Keratinocyte (primary cell): ENCODE results near the gene DNAH8. TPM values are rescaled to one million over a fixed set of nuclear protein-coding genes. Genes with fewer than 3 reads are reported as not detected.

Experiments
- DNase-seq: peaks from one replicate; pipeline ENCODE4 v3.0.0-alpha.2; 2011; ENCODE audit warnings: low read depth, missing footprints, low spot score
- FAIRE-seq: peaks from 2 replicates; lab custom pipeline; 2011; peaks lifted over from hg19 to GRCh38; lab: Jason Lieb, UNC
- H2AFZ ChIP-seq: 2 replicates; pipeline ENCODE4 v1.6.0; 2012; ENCODE audit warnings: low read length, control low read depth, inconsistent platforms; ENCODE audit not compliant: control insufficient read depth
- H3K27ac ChIP-seq: 2 replicates; pipeline ENCODE4 v1.5.1; 2011; ENCODE audit warnings: low read length; ENCODE audit not compliant: control insufficient read depth, insufficient read depth
- H3K27me3 ChIP-seq: 3 replicates; pipeline ENCODE4 v1.6.0; 2011; ENCODE audit warnings: low read length; ENCODE audit not compliant: control insufficient read depth, insufficient read depth; ENCODE audit errors: extremely low read depth
- H3K36me3 ChIP-seq, 2 experiments: 2 replicates in 1 of 2; 3 replicates in 1 of 2; pipeline ENCODE4 v1.5.1; 2011; ENCODE audit warnings: low read length in 2 of 2, mild to moderate bottlenecking in 1 of 2; ENCODE audit not compliant: control insufficient read depth in 2 of 2, insufficient read depth in 2 of 2; ENCODE audit errors: extremely low read depth in 1 of 2
- H3K4me1 ChIP-seq: 3 replicates; pipeline ENCODE4 v1.5.1; 2011; ENCODE audit warnings: low read length; ENCODE audit not compliant: control insufficient read depth, insufficient read depth; ENCODE audit errors: extremely low read depth
- H3K4me2 ChIP-seq: 3 replicates; pipeline ENCODE4 v1.6.0; 2011; ENCODE audit warnings: low read depth, low read length; ENCODE audit not compliant: control insufficient read depth, insufficient read depth; ENCODE audit errors: extremely low read depth
- H3K4me3 ChIP-seq, 3 experiments: fragments of 200-600 bp in 1 of 3; sonication (generic) in 1 of 3; 2 replicates in 2 of 3; 3 replicates in 1 of 3; pipeline ENCODE4 v1.5.1; 2011 to 2016; ENCODE audit warnings: low read length in 3 of 3, mild to moderate bottlenecking in 3 of 3, control low read depth in 2 of 3, inconsistent platforms in 1 of 3, low read depth in 1 of 3, mixed read lengths in 1 of 3, mixed run types in 1 of 3, moderate library complexity in 1 of 3; ENCODE audit not compliant: control insufficient read depth in 2 of 3, insufficient read depth in 2 of 3; ENCODE audit errors: extremely low read depth in 1 of 3
- H3K79me2 ChIP-seq: 2 replicates; pipeline ENCODE4 v1.6.0; 2012; ENCODE audit warnings: low read length; ENCODE audit not compliant: control insufficient read depth, insufficient read depth
- H3K9ac ChIP-seq: 3 replicates; pipeline ENCODE4 v1.6.0; 2011; ENCODE audit warnings: low read length; ENCODE audit not compliant: control insufficient read depth, insufficient read depth; ENCODE audit errors: extremely low read depth
- H3K9me1 ChIP-seq: 3 replicates; pipeline ENCODE4 v1.6.0; 2011; ENCODE audit warnings: low read length; ENCODE audit not compliant: control insufficient read depth, insufficient read depth; ENCODE audit errors: extremely low read depth
- H3K9me3 ChIP-seq: 2 replicates; pipeline ENCODE4 v1.5.1; 2012; ENCODE audit warnings: low read depth, low read length; ENCODE audit not compliant: control insufficient read depth
- H4K20me1 ChIP-seq: 3 replicates; pipeline ENCODE4 v1.6.0; 2011; ENCODE audit warnings: low read length; ENCODE audit not compliant: control insufficient read depth, insufficient read depth; ENCODE audit errors: extremely low read depth
- CTCF ChIP-seq, 3 experiments: IDR thresholded peaks in 1 of 3; conservative IDR thresholded peaks in 1 of 3; optimal IDR thresholded peaks in 1 of 3; 2 replicates in 2 of 3; 3 replicates in 1 of 3; pipeline versions ENCODE3 to v1.5.1; 2011; ENCODE audit warnings: low read length in 3 of 3, mild to moderate bottlenecking in 3 of 3, moderate library complexity in 2 of 3, control low read depth in 1 of 3, inconsistent platforms in 1 of 3; ENCODE audit not compliant: insufficient read depth in 2 of 3; ENCODE audit errors: extremely low read depth in 1 of 3
- EZH2 ChIP-seq: IDR thresholded peaks from one replicate; pipeline ENCODE4 v1.6.1; 2012; ENCODE audit warnings: inconsistent platforms, mild to moderate bottlenecking, low read length, moderate library complexity
- dilution Hi-C: fragments of 300-500 bp; cut with MboI; formaldehyde crosslinking; loops from one replicate; pipeline ENCODE4 v1.7.0; 2020; ENCODE audit warnings: low sequenced_read_pairs; ENCODE audit not compliant: extremely low pct_ligation_motif_present
- polyA plus RNA-seq, 5 experiments: library from polyadenylated mRNA; depleted of rRNA in 3 of 5; stranded (reverse) in 3 of 5; stranded (forward) in 1 of 5; unstranded in 1 of 5; fragments of >200 nt; gene quantifications; 1 replicate in 1 of 5; 2 replicates in 3 of 5; 3 replicates in 1 of 5; pipeline versions ENCODE4 v1.2.1 to v1.2.3, GENCODE V29; 2011 to 2012; ENCODE audit warnings: missing spikeins in 2 of 5, low read depth in 1 of 5, low replicate concordance in 1 of 5

DNAH8 gene
- polyA plus RNA-seq, 1 donor (not counting 4 experiments of a cell fraction or from before 2014, with no cell fraction given) = 0.01 TPM

- DNase-seq = no peak
- Histone ChIP-seq H3K27ac (no peak overlapping the region), H3K36me3 (no peaks in the 10 kb centered on the region), H4K20me1 (no peaks in the 10 kb centered on the region), H3K9ac (no peak overlapping the region), H3K4me3 (no peak overlapping the region), H2AFZ (no peak overlapping the region), H3K27me3 (no peaks in the 10 kb centered on the region), H3K9me1 (no peaks in the 10 kb centered on the region), H3K4me2 (no peak overlapping the region), H3K79me2 (no peaks in the 10 kb centered on the region), H3K4me1 (peaks cover 5% of the 10 kb centered on the region), H3K9me3 (no peaks in the 10 kb centered on the region)
- TF ChIP-seq EZH2 (no peak), CTCF (optimal IDR thresholded peaks at IDR 0.05 in 1 of 3, IDR thresholded peaks at IDR 0.05 in 1 of 3, conservative IDR thresholded peaks at IDR 0.05 in 1 of 3; ENCODE audit: extremely low read depth in 1 of 3, insufficient read depth in 2 of 3, low read length in 3 of 3) (no peak)
- no peak for FAIRE-seq
- dilution Hi-C loops = no loop called here
These were observed 240.8 kb downstream of the DNAH8 start for GRCh38 chr6:38955861-38956260.

- Histone ChIP-seq H3K9me1 (no peaks in the 10 kb centered on the region), H3K4me1 (peaks cover 5% of the 10 kb centered on the region), H3K36me3 (no peaks in the 10 kb centered on the region), H3K79me2 (no peaks in the 10 kb centered on the region), H3K9me3 (no peaks in the 10 kb centered on the region), H3K4me3 (no peak overlapping the region), H3K9ac (no peak overlapping the region), H3K27me3 (no peaks in the 10 kb centered on the region), H2AFZ (no peak overlapping the region), H4K20me1 (no peaks in the 10 kb centered on the region), H3K4me2 (no peak overlapping the region), H3K27ac (no peak overlapping the region)
- DNase-seq (peak; percentile 25), FAIRE-seq (no peak)
- TF ChIP-seq EZH2 (no peak), CTCF (optimal IDR thresholded peaks at IDR 0.05 in 1 of 3, IDR thresholded peaks at IDR 0.05 in 1 of 3, conservative IDR thresholded peaks at IDR 0.05 in 1 of 3; ENCODE audit: extremely low read depth in 1 of 3, insufficient read depth in 2 of 3, low read length in 3 of 3) (no peak)
- dilution Hi-C loops = no loop called here
These were observed 242.3 kb downstream of the DNAH8 start for GRCh38 chr6:38957426-38957825.
